ENCODE results near the gene COA1. TPM values are rescaled to one million over a fixed set of nuclear protein-coding genes. Genes with fewer than 3 reads are reported as not detected.

Gene COA1
- polyA plus RNA-seq, 1 donor from 2014 or later = 157 TPM

GRCh38 chr7:43702974-43703373, 26.3 kb downstream of the COA1 start:
- no peaks in the 10 kb centered on the region for H3K36me3 ChIP-seq (ENCODE audit: insufficient read depth, low read length)
- H2AFZ ChIP-seq (ENCODE audit: low read depth, low read length) = no peak overlapping the region
- H3K9me3 ChIP-seq (ENCODE audit: low read length) = no peaks in the 10 kb centered on the region
- no peak overlapping the region for H3K9ac ChIP-seq (ENCODE audit: low read length)
- H3F3A ChIP-seq (ENCODE audit: insufficient read depth, low read length, poor library complexity, severe bottlenecking) = no peaks in the 10 kb centered on the region
- H4K20me1 ChIP-seq (ENCODE audit: insufficient read depth) = no peaks in the 10 kb centered on the region
- no peaks in the 10 kb centered on the region for H3K79me2 ChIP-seq (replicated peaks; ENCODE audit: insufficient read depth, low read length)
- TF ChIP-seq RAD21 (conservative IDR thresholded peaks at IDR 0.05) (no peak), SMC3 (conservative IDR thresholded peaks at IDR 0.05; ENCODE audit: poor library complexity) (no peak), MXI1 (conservative IDR thresholded peaks at IDR 0.05; ENCODE audit: poor library complexity, severe bottlenecking) (no peak), POLR2AphosphoS5 (IDR thresholded peaks at IDR 0.05) (no peak), REST (IDR thresholded peaks at IDR 0.05; ENCODE audit: borderline replicate concordance) (no peak), EZH2 (IDR thresholded peaks at IDR 0.05; ENCODE audit: borderline replicate concordance, insufficient read depth, low read length, poor library complexity, severe bottlenecking) (no peak), CTCF (IDR thresholded peaks at IDR 0.05; ENCODE audit: poor library complexity, severe bottlenecking) (no peak), TAF1 (IDR thresholded peaks at IDR 0.05; ENCODE audit: low read depth) (no peak), EP300 (conservative IDR thresholded peaks at IDR 0.05; ENCODE audit: poor library complexity, severe bottlenecking) (no peak)
- H3K27ac ChIP-seq (ENCODE audit: low read length) = no peak overlapping the region
- H3K4me2 ChIP-seq (ENCODE audit: low read length) = no peak overlapping the region
- no peak overlapping the region for H3K4me3 ChIP-seq (ENCODE audit: low read length)
- H3K9me2 ChIP-seq (ENCODE audit: insufficient read depth, low read length) = no peaks in the 10 kb centered on the region
- H3K27me3 ChIP-seq (ENCODE audit: insufficient read depth, low read depth, low read length) = no peaks in the 10 kb centered on the region

- Histone ChIP-seq H3K36me3 (ENCODE audit: insufficient read depth, low read length) (no peaks in the 10 kb centered on the region), H3K27ac (ENCODE audit: low read length) (no peak overlapping the region)
Measured at GRCh38 chr7:43701929-43702328, 27.4 kb downstream of the COA1 start.

More at GRCh38 chr7:43701929-43702328, 27.4 kb downstream of the COA1 start:
- no peak overlapping the region for H3K9ac ChIP-seq (ENCODE audit: low read length)
- no peak overlapping the region for H3K4me3 ChIP-seq (ENCODE audit: low read length)
- no peaks in the 10 kb centered on the region for H3K9me3 ChIP-seq (ENCODE audit: low read length)
- no peak overlapping the region for H2AFZ ChIP-seq (ENCODE audit: low read depth, low read length)
- H3K27me3 ChIP-seq (ENCODE audit: insufficient read depth, low read depth, low read length) = no peaks in the 10 kb centered on the region
- no peak for TF ChIP-seq REST (IDR thresholded peaks at IDR 0.05; ENCODE audit: borderline replicate concordance)
- TF ChIP-seq EP300 (conservative IDR thresholded peaks at IDR 0.05; ENCODE audit: poor library complexity, severe bottlenecking) = no peak
- no peak for TF ChIP-seq RAD21 (conservative IDR thresholded peaks at IDR 0.05)
- no peak for TF ChIP-seq POLR2AphosphoS5 (IDR thresholded peaks at IDR 0.05)
- no peak for TF ChIP-seq TAF1 (IDR thresholded peaks at IDR 0.05; ENCODE audit: low read depth)
- TF ChIP-seq CTCF (IDR thresholded peaks at IDR 0.05; ENCODE audit: poor library complexity, severe bottlenecking) = no peak
- TF ChIP-seq MXI1 (conservative IDR thresholded peaks at IDR 0.05; ENCODE audit: poor library complexity, severe bottlenecking) = no peak
- TF ChIP-seq SMC3 (conservative IDR thresholded peaks at IDR 0.05; ENCODE audit: poor library complexity) = no peak
- no peak for TF ChIP-seq EZH2 (IDR thresholded peaks at IDR 0.05; ENCODE audit: borderline replicate concordance, insufficient read depth, low read length, poor library complexity, severe bottlenecking)
- H4K20me1 ChIP-seq (ENCODE audit: insufficient read depth) = no peaks in the 10 kb centered on the region
- no peaks in the 10 kb centered on the region for H3K79me2 ChIP-seq (replicated peaks; ENCODE audit: insufficient read depth, low read length)
- no peaks in the 10 kb centered on the region for H3F3A ChIP-seq (ENCODE audit: insufficient read depth, low read length, poor library complexity, severe bottlenecking)
- no peak overlapping the region for H3K4me2 ChIP-seq (ENCODE audit: low read length)
- H3K9me2 ChIP-seq (ENCODE audit: insufficient read depth, low read length) = no peaks in the 10 kb centered on the region

Measured in neural cell (in vitro differentiated cells).